ENCODE measurements around the gene LAMTOR1.
"Not testable (repeated sequence)": the region's sequence is repeated elsewhere in the genome, so short reads cannot be mapped to it uniquely, and the experiment has no call there.

GRCh38 chr11:72142086-72142485 lies 39.0 kb upstream of the LAMTOR1 start:
- TF ChIP-seq CTCF (IDR thresholded peaks at IDR 0.05); ZSCAN20 (CRISPR knock-in tag; IDR thresholded peaks at IDR 0.05); CBX2 (IDR thresholded peaks at IDR 0.05; ENCODE audit: borderline replicate concordance, low read depth); POLR2A (IDR thresholded peaks at IDR 0.05; ENCODE audit: low read length); REST (IDR thresholded peaks at IDR 0.05); MYC (IDR thresholded peaks at IDR 0.05; ENCODE audit: borderline replicate concordance, low read length); BHLHE40 (IDR thresholded peaks at IDR 0.05; ENCODE audit: low read depth, low read length): not testable (repeated sequence)
